Thoracic aorta endothelial cell (primary cell): ENCODE data around the gene ICE1. TPM values are rescaled to one million over a fixed set of nuclear protein-coding genes. Genes with fewer than 3 reads are reported as not detected.

ENCODE experiments used
- total RNA-seq: library from RNA; depleted of rRNA; stranded (reverse); fragments of >200 nt; gene quantifications from 2 replicates; pipeline ENCODE4 v1.2.3, GENCODE V29; 2012

ICE1 gene
- total RNA-seq, result 57.8 and 64.1 TPM in 2 replicates

GRCh38 chr5:5421961-5422818 is at the start of gene ICE1:
TSS of gene ICE1 (plus strand) at chr5:5422677. CDS start at chr5:5422916, 239 bp downstream.

